NCI-H748 (cell line): ENCODE data around the gene RPS18.

Source experiments
- DNase-seq: peaks from one replicate; lab custom pipeline; 2025; ENCODE audit not compliant: unreplicated experiment; lab: John Stamatoyannopoulos, UW

The RPS18 gene

DNA sequence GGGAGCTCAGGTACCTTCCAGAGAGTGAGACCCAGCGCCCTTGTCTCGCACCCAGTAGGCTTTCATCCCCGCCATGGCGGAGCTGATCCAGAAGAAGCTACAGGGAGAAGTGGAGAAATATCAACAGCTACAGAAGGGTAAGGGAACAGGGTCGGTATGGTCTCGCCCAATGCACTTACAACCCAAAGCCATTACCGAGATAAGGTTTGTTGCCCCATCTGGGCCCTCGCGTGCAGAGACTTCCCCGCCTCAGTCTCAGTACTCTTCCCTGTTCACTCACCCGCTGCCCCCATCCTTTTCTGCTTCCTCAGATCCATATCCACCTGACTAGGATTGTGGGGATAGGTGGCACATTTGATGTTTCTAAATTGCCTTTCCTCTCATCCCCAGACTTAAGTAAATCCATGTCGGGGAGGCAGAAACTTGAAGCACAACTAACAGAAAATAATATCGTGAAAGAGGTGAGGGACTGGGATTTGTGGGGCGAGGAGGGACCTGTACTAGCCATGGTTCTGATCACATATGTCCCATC lies 18.0 kb downstream of the RPS18 start:
- DNase-seq, result no peak

GRCh38 chr6:33290459-33290858 lies 18.6 kb downstream of the RPS18 start:
- no peak for DNase-seq

GRCh38 chr6:33292996-33293682 lies 21.3 kb downstream of the RPS18 start:
- DNase-seq, result no peak

GRCh38 chr6:33294086-33294823 lies 22.4 kb downstream of the RPS18 start:
- DNase-seq, result no peak

GRCh38 chr6:33295621-33296369 lies 23.9 kb downstream of the RPS18 start:
- no peak for DNase-seq

- DNase-seq, result no peak
Observed at GRCh38 chr6:33296797-33297405, 25.0 kb downstream of the RPS18 start.

DNA sequence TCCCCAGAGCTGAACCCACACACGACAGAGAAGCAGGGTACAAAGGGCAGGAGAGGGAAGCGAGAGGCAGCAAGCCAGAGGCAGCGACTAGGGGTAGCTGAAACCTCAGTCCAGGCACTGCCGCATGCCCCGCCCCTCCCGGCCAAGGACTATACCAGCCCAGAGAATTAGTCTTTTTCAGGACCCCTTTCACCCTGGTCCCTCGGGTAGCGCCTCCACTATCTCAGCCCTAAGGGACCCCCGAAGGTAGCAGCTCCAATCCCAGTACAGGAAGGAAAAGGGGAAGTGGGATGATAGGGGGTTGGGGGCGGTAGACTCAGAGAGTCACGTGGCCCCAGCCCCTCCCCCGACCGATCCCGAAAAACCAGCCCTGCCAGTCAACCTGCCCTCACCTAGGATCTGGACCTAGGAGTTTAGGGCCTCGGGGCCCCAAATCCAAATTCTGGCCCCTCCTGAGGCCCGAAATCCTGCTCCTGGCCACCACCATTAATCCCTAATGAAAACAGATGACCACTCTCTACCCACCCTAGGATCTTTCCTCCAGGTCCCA lies 25.6 kb downstream of the RPS18 start:
- no peak for DNase-seq

DNA sequence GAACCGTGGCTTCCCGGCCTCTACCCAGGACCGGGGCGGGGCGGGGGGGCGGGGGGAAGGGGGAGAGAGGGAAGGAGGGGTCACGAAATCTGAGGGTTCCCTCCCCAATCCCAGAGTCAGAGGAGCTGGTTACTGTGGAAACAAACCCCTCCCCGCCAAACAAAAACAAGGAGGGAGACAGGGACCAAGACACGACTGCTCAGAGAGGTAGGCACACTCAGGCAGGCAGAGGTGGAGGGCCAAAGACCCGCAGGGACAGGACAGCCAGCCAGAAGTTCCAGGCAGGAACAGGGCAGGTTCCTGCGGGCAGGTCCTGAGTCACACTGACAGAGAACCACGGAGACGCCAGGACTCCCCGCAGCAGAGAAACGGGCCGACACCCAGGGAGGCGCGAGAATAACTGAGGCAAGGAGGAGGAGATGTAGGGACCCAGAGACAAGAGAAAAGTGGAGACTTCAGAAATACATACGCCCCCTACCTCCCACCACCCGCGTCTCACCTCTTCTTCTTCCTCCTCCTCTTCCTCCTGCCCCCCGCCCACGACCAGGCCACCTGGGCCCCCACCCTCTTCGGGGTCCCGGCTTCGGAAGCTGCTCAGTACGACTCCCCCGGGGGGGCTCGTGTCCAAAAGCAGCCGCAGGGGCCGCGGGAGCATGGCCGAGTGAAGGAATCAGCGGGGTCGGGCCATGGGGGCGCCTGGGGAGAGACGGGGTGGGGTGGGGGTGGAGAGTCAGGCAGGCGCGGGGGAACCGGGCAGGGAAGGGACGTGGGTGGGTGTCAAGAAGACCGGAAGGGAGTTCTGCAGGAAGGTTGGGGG lies 26.3 kb downstream of the RPS18 start:
- peak; percentile 58 for DNase-seq

DNA sequence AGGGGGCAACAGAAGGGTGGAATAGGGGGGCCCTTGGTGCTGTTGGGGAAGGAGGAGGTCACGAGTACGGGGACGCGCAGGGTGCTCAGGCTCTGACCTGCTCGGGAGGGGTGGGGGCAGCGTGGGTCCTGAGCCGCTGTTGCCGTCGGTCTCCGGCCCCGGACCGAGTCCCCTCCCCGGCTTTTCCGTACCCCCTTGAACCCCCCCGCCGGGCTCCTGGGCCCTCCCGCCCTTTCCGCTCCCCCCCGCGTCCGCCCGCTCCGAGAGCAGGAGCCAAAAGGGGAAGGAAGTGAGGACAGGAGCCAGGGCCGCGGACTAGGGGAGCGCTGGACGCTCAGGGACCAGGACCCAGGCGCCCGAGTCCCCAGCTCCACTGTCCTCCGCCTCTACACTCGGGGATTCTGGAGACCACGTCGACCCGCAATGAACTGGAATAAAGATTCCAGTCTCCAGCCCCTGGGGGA lies 26.9 kb downstream of the RPS18 start, which contains the start of gene RGL2:
Gene RGL2 (minus strand): TSS at position 170 of the 464 bp plus-strand sequence. CDS start 332 bp downstream, outside the sequence.
- peak; percentile 73 for DNase-seq

GRCh38 chr6:33299237-33299944 lies 27.5 kb downstream of the RPS18 start:
- peak; percentile 95 for DNase-seq

DNA sequence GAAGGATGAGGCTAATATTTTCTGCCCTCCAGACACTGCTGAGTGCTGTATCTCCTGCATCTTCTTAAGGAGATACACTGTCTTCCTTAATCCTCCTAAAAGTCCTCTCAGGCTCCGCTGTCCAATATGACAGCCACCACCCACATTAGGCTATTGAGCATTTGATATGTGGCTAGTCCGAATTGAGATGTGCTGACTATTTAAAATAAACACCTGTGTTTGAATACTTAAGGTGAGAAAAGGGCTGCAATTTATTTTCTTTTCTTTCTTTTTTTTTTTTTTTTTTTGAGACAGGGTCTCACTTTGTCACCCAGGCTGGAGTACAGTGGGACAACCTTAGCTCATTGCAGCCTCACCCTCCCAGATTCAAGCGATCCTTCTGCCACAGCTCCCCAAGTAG lies 30.0 kb downstream of the RPS18 start:
- DNase-seq, result no peak

DNA sequence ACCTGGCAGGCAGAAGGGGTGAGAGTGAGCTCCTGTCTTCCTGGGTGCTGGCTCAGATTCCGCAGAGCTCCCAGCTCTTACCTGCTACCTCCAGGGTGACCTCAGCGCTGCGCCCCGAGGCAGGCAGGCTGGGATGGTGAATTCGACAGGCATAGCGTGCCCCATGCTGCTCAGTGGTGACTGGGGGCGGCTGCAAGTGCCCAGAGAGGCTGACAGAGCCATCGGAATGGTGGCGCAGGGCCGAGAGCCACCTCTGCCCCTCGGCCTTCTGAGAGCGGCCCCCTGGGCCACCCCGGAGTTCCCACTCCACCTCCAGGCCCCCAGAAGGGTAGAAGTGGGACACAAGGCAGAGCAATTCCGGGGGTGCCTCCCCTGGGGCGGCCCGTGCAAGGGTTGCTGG lies 32.3 kb downstream of the RPS18 start:
- DNase-seq, result no peak

GRCh38 chr6:33305052-33305451 lies 33.2 kb downstream of the RPS18 start:
- no peak for DNase-seq

DNA sequence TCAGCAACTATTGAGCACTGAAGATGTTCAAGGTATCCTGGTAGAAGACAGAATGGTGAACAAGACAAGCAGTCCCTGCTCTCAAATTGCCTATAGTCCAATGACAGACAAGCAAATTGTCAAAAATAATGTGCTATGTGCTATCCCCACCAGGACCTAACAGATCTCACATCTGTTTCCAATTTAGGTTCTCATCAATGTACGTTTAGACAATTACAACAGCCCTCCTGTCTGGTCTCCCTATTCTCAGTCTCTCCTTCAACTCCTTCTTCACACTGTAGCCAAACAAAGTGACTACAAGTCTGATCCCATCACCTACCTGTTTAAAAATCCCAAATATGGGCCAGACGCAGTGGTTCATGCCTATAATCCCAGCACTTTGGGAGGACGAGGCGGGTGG lies 34.5 kb downstream of the RPS18 start:
- DNase-seq, result no peak

- peak; percentile 95 for DNase-seq
Observed at GRCh38 chr6:33312361-33313104, 40.7 kb downstream of the RPS18 start.

- peak; percentile 88 for DNase-seq
Observed at GRCh38 chr6:33313105-33313708, 41.3 kb downstream of the RPS18 start.

DNA sequence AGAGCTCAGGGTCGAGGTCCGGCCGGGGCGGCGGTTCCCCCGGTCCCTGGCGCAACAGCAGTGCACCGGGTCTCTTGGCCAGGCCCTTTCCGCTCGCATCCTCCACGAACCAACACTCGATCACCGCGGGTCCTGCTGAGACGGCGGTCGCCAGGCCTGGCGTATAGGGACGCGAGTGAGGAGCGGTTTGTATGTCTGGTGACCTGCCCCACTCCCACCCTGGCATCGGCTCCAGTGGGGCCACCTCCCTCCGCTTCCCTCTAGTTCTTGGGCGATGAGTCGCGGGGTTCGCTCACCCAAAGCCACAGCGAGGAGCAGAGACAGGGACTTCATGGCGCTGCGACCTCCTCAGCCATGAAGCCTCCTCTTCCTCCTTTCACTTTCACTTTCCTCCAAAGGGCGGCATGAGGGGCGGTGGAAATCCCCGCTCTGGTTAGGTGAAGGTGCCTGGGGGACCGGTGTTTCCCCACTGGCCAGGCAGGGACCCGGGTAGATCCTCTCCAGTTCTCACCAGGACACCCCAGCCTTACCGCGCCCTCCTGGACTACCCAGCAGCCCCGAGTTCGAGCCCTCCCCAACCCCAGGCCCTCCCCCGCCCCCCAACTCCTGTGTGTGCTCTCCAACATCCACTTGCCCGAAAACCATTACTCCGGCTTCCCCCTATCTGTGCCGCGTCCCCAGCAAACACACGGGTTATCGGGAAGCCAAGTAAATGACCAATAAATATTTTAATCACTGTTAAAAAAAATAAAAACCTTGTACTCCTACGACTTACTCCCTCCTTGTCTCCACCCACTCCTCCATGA lies 42.0 kb downstream of the RPS18 start, which contains the start of gene TAPBP:
Gene TAPBP (minus strand): TSS at position 370 of the 806 bp plus-strand sequence. CDS start 37 bp downstream, at position 333.
- peak; percentile 78 for DNase-seq
